T-cell (primary cell): ENCODE results near the gene TEX48. TPM values are rescaled to one million over a fixed set of nuclear protein-coding genes. Genes with fewer than 3 reads are reported as not detected.

Experiments used
- ATAC-seq, 4 experiments: fragments of 200-7000 bp in 3 of 4; fragments of 150-1000 bp in 1 of 4; cut with Tn5 transposase; replicated peaks in 1 of 4; 1 replicate in 3 of 4; 2 replicates in 1 of 4; pipeline ENCODE4 v1.10.0; 2021; ENCODE audit warnings: moderate library complexity in 3 of 4, mild to moderate bottlenecking in 2 of 4, moderate number of reproducible peaks in 1 of 4
- CTCF ChIA-PET, 2 donors: fragments of 300-600 bp; sonication (Branson Sonifier 250); formaldehyde crosslinking; loops; one replicate each; lab custom pipeline; 2022; ENCODE audit warnings: antibody characterized with exemption in 2 of 2; lab: Charles Lee
- POLR2A ChIA-PET, 2 donors: fragments of 300-600 bp; sonication (Branson Sonifier 250); formaldehyde crosslinking; loops; one replicate each; lab custom pipeline; 2022; ENCODE audit warnings: antibody characterized with exemption in 2 of 2; lab: Charles Lee
- DNase-seq, 35 experiments: peaks; one replicate each; pipeline versions ENCODE4 v3.0.0 to v3.0.0-alpha.2; 2013 to 2023
- H3K27ac ChIP-seq: one replicate; pipeline ENCODE4 v1.5.1; 2013; ENCODE audit warnings: low read length
- H3K27me3 ChIP-seq, 2 experiments: replicated peaks in 1 of 2; 1 replicate in 1 of 2; 2 replicates in 1 of 2; pipeline versions ENCODE4 v1.6.1 to v1.7.0; 2013; ENCODE audit warnings: low read length in 1 of 2, mixed read lengths in 1 of 2; ENCODE audit not compliant: control insufficient read depth in 2 of 2, insufficient read depth in 2 of 2; ENCODE audit errors: extremely low read depth in 1 of 2
- H3K36me3 ChIP-seq, 2 donors: 1 replicate in 1 of 2; 2 replicates in 1 of 2; pipeline versions ENCODE4 v1.6.1 to v1.7.0; 2013; ENCODE audit warnings: low read length in 1 of 2; ENCODE audit not compliant: control insufficient read depth in 2 of 2, insufficient read depth in 1 of 2; ENCODE audit errors: extremely low read depth in 1 of 2
- H3K4me1 ChIP-seq, 2 experiments: 1 replicate in 1 of 2; 2 replicates in 1 of 2; pipeline versions ENCODE4 v1.6.1 to v1.7.0; 2013; ENCODE audit warnings: low read length in 2 of 2, mixed read lengths in 1 of 2; ENCODE audit not compliant: insufficient read depth in 2 of 2, control insufficient read depth in 1 of 2; ENCODE audit errors: extremely low read depth in 1 of 2
- H3K4me3 ChIP-seq, 2 donors: 1 replicate in 1 of 2; 2 replicates in 1 of 2; pipeline versions ENCODE4 v1.5.1 to v1.7.0; 2013; ENCODE audit warnings: mild to moderate bottlenecking in 2 of 2, low read length in 1 of 2, moderate library complexity in 1 of 2; ENCODE audit not compliant: control insufficient read depth in 1 of 2; ENCODE audit errors: extremely low read depth in 1 of 2
- H3K9me3 ChIP-seq: 2 replicates; pipeline ENCODE4 v1.7.0; 2013
- H3K27ac Mint-ChIP-seq, 2 donors: one replicate each; pipeline ENCODE4 v1.8.0; 2020 to 2021; ENCODE audit warnings: mild to moderate bottlenecking in 2 of 2, mixed read lengths in 2 of 2
- H3K27me3 Mint-ChIP-seq, 2 donors: one replicate each; pipeline ENCODE4 v1.8.0; 2021 to 2022; ENCODE audit warnings: mixed read lengths in 2 of 2
- H3K36me3 Mint-ChIP-seq: one replicate; pipeline ENCODE4 v1.8.0; 2021; ENCODE audit warnings: mixed read lengths
- H3K4me1 Mint-ChIP-seq, 3 donors: one replicate each; pipeline ENCODE4 v1.8.0; 2020 to 2022; ENCODE audit warnings: mixed read lengths in 3 of 3, mild to moderate bottlenecking in 1 of 3
- H3K4me3 Mint-ChIP-seq, 3 donors: one replicate each; pipeline ENCODE4 v1.8.0; 2020 to 2022; ENCODE audit warnings: mild to moderate bottlenecking in 3 of 3, mixed read lengths in 3 of 3, moderate library complexity in 3 of 3
- H3K9me3 Mint-ChIP-seq, 3 donors: one replicate each; pipeline ENCODE4 v1.8.0; 2020 to 2022; ENCODE audit warnings: mixed read lengths in 3 of 3
- WGBS: methylation state at CpG from one replicate; pipeline ENCODE4 v1.1.5; 2013; ENCODE audit warnings: missing lambda C conversion rate; ENCODE audit not compliant: insufficient coverage; 5-methylcytosine and 5-hydroxymethylcytosine counted together
- total RNA-seq, 35 experiments: library from RNA in 6 of 35; stranded (reverse) in 6 of 35; fragments of 120-200 nt in 1 of 35; gene quantifications; one replicate each; pipeline versions ENCODE4 v1.2.1 to v1.2.4 and lab custom pipeline; 2013 to 2026

TEX48 gene
- total RNA-seq, 5 donors from 2014 or later (not counting 1 experiment from before 2014, with no cell fraction given): 0.51 TPM; not detected in 4

- peaks cover 0 to 3% of the 10 kb centered on the region in 2 donors for H3K27me3 Mint-ChIP-seq
Measured at GRCh38 chr9:114717908-114718486, 36.0 kb upstream of the TEX48 start.

DNA sequence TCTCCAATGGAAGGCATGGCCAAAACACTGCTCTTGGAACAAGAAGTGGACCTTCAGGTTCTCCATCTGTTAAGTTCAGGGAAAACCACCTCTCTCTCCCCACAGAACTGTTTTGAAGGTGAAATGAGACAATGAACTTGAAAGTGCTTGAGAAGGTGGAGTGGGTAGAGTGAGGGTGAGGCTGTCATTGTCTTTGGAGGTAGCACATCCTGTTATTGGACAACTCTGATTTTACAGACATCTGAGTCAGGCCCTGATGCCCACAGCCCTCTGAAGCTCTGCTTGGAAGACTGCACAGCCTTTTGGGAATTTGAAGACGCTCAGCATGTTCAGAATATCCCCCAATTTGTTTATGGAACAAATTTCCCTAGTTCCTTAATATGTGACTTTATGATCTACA, 27.6 kb upstream of the TEX48 start:
- POLR2A ChIA-PET: no interaction called here
- CTCF ChIA-PET: interaction anchor here in 1 of 2 donors (0.7 to 1.2 kb wide), 2 partner anchors 28 to 823 kb away, joined by 3 read pairs; no protein-coding TSS in a partner anchor
- WGBS: no CpG with 5 or more reads among the region's 1 CpG
- no peaks in the 10 kb centered on the region for H3K9me3 ChIP-seq
- H3K36me3 ChIP-seq: no peaks in the 10 kb centered on the region
- H3K27ac ChIP-seq: no peak overlapping the region
- H3K4me1 ChIP-seq: peaks cover 0 to 6% of the 10 kb centered on the region in 2 experiments
- peak in 3 of 4 experiments; percentile 69 to 97 (median 93) for ATAC-seq
- Mint-ChIP-seq H3K36me3 (no peaks in the 10 kb centered on the region), H3K4me1 (peaks cover 5 to 25% (median 10%) of the 10 kb centered on the region in 3 donors), H3K9me3 (no peaks in the 10 kb centered on the region), H3K27me3 (peaks cover 0 to 5% of the 10 kb centered on the region in 2 donors), H3K27ac (peak overlapping the region; percentile 48 to 79), H3K4me3 (no peak overlapping the region)
- no peak overlapping the region for H3K4me3 ChIP-seq
- no peak for DNase-seq
- H3K27me3 ChIP-seq: no peaks in the 10 kb centered on the region

More at GRCh38 chr9:114717908-114718486, 36.0 kb upstream of the TEX48 start:
- no peaks in the 10 kb centered on the region for H3K9me3 ChIP-seq
- DNase-seq (no peak), ATAC-seq (no peak)
- peak overlapping the region; percentile 68 for H3K27ac ChIP-seq
- H3K27me3 ChIP-seq: no peaks in the 10 kb centered on the region
- H3K4me1 ChIP-seq: peaks cover 0 to 43% of the 10 kb centered on the region in 2 experiments
- peaks cover 34 to 56% (median 40%) of the 10 kb centered on the region in 3 donors for H3K4me1 Mint-ChIP-seq
- no peak overlapping the region for H3K4me3 ChIP-seq
- no CpG with 5 or more reads among the region's 3 CpGs for WGBS
- H3K9me3 Mint-ChIP-seq: no peaks in the 10 kb centered on the region
- H3K4me3 Mint-ChIP-seq: peak overlapping the region in 2 of 3 donors; percentile 2 to 66
- H3K36me3 Mint-ChIP-seq: no peaks in the 10 kb centered on the region
- CTCF ChIA-PET: interaction anchor here in 1 of 2 donors (0.6 kb wide), 1 partner anchor 64 kb away, joined by 3 read pairs; no protein-coding TSS in a partner anchor
- H3K27ac Mint-ChIP-seq: peak overlapping the region; percentile 92 to 95
- POLR2A ChIA-PET: interaction anchor here in 1 of 2 donors (0.6 kb wide), 2 partner anchors 274 to 303 kb away, joined by 3 to 9 read pairs; no protein-coding TSS in a partner anchor
- no peaks in the 10 kb centered on the region for H3K36me3 ChIP-seq

- ChIA-PET CTCF (interaction anchor here in 1 of 2 donors (1.3 kb wide), 1 partner anchor 29 kb away, joined by 3 read pairs; no protein-coding TSS in a partner anchor), POLR2A (no interaction called here)
- peaks cover 0 to 6% of the 10 kb centered on the region in 2 experiments for H3K4me1 ChIP-seq
- no peak overlapping the region for H3K4me3 ChIP-seq
- Mint-ChIP-seq H3K4me1 (peaks cover 5 to 25% (median 10%) of the 10 kb centered on the region in 3 donors), H3K36me3 (no peaks in the 10 kb centered on the region), H3K9me3 (no peaks in the 10 kb centered on the region), H3K27me3 (peaks cover 0 to 5% of the 10 kb centered on the region in 2 donors), H3K27ac (no peak overlapping the region), H3K4me3 (no peak overlapping the region)
- H3K27me3 ChIP-seq: no peaks in the 10 kb centered on the region
- no peak for ATAC-seq
- H3K36me3 ChIP-seq: no peaks in the 10 kb centered on the region
- no peak for DNase-seq
- 78% methylated on average over 2 of the region's 2 CpGs for WGBS
- no peak overlapping the region for H3K27ac ChIP-seq
- H3K9me3 ChIP-seq: no peaks in the 10 kb centered on the region
Measured at GRCh38 chr9:114706711-114707110, 24.7 kb upstream of the TEX48 start.

DNA sequence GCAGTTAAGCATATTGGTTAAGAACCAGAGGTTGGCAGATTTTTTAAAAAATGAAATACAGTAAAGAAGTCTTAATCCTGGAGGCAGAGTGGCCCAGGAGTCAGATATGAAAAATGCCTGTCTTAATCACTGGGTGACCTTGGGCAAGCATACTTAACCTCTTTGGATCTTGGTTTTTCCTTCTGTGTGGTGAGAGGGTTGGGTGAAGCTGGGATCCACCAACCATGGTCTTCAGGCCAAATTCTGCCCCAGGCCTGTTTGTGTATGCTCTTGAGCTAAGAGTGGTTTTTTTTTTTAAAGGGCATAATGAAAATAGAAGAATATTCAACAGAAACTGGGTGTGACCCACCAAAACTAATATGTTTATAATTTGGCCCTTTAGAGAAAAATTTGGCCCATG, 20.0 kb upstream of the TEX48 start:
- Mint-ChIP-seq H3K4me3 (no peak overlapping the region), H3K4me1 (peaks cover 14 to 19% (median 15%) of the 10 kb centered on the region in 3 donors), H3K27ac (no peak overlapping the region), H3K36me3 (no peaks in the 10 kb centered on the region), H3K9me3 (no peaks in the 10 kb centered on the region), H3K27me3 (no peaks in the 10 kb centered on the region)
- Histone ChIP-seq H3K36me3 (no peaks in the 10 kb centered on the region), H3K4me1 (peaks cover 0 to 9% of the 10 kb centered on the region in 2 experiments), H3K9me3 (no peaks in the 10 kb centered on the region), H3K27me3 (no peaks in the 10 kb centered on the region), H3K27ac (no peak overlapping the region), H3K4me3 (no peak overlapping the region)
- no peak for ATAC-seq
- DNase-seq: no peak
- ChIA-PET CTCF (interaction anchor here in 1 of 2 donors (0.6 kb wide), 1 partner anchor 41 kb away, joined by 3 read pairs; no protein-coding TSS in a partner anchor), POLR2A (no interaction called here)

- ATAC-seq (no peak), DNase-seq (no peak)
- no peaks in the 10 kb centered on the region for H3K9me3 ChIP-seq
- 17% methylated on average over 1 of the region's 4 CpGs for WGBS
- POLR2A ChIA-PET: no interaction called here
- peaks cover 16 to 40% (median 34%) of the 10 kb centered on the region in 3 donors for H3K4me1 Mint-ChIP-seq
- CTCF ChIA-PET: interaction anchor here in 1 of 2 donors (0.9 kb wide), 1 partner anchor 227 kb away, joined by 3 read pairs; no protein-coding TSS in a partner anchor
- H3K4me3 ChIP-seq: no peak overlapping the region
- no peaks in the 10 kb centered on the region for H3K27me3 Mint-ChIP-seq
- peak overlapping the region in 1 of 3 donors; percentile 7 for H3K4me3 Mint-ChIP-seq
- peak overlapping the region; percentile 13 to 34 for H3K27ac Mint-ChIP-seq
- H3K9me3 Mint-ChIP-seq: no peaks in the 10 kb centered on the region
- no peak overlapping the region for H3K27ac ChIP-seq
- no peaks in the 10 kb centered on the region for H3K36me3 ChIP-seq
- H3K27me3 ChIP-seq: no peaks in the 10 kb centered on the region
- peaks cover 0 to 16% of the 10 kb centered on the region in 2 experiments for H3K4me1 ChIP-seq
- H3K36me3 Mint-ChIP-seq: no peaks in the 10 kb centered on the region
Measured at GRCh38 chr9:114697951-114698351, 16.0 kb upstream of the TEX48 start.

GRCh38 chr9:114696814-114697544, 15.0 kb upstream of the TEX48 start:
- Mint-ChIP-seq H3K9me3 (no peaks in the 10 kb centered on the region), H3K36me3 (no peaks in the 10 kb centered on the region), H3K27me3 (no peaks in the 10 kb centered on the region), H3K27ac (peak overlapping the region; percentile 83 to 92), H3K4me1 (peaks cover 18 to 48% (median 35%) of the 10 kb centered on the region in 3 donors), H3K4me3 (peak overlapping the region in 1 of 3 donors; percentile 34)
- Histone ChIP-seq H3K4me3 (no peak overlapping the region), H3K4me1 (peaks cover 0 to 17% of the 10 kb centered on the region in 2 experiments), H3K36me3 (no peaks in the 10 kb centered on the region), H3K27me3 (no peaks in the 10 kb centered on the region), H3K9me3 (no peaks in the 10 kb centered on the region), H3K27ac (peak overlapping the region; percentile 38)
- DNase-seq (peak in 17 of 35 experiments; percentile 6 to 42 (median 21)), ATAC-seq (peak; percentile 39 to 72 (median 53))
- ChIA-PET CTCF (interaction anchor here in 1 of 2 donors (0.6 kb wide), 2 partner anchors 44 to 319 kb away, joined by 4 to 6 read pairs; no protein-coding TSS in a partner anchor), POLR2A (no interaction called here)
- 23% methylated on average over 4 of the region's 7 CpGs for WGBS
